Endodermal cell (in vitro differentiated cells): ENCODE measurements around the gene TRIM66. TPM values are rescaled to one million over a fixed set of nuclear protein-coding genes. Genes with fewer than 3 reads are reported as not detected.

Source experiments
- DNase-seq: peaks from one replicate; pipeline ENCODE4 v3.0.0-alpha.2; 2017
- H3K27ac ChIP-seq: 2 replicates; pipeline ENCODE4 v1.5.1; 2013; ENCODE audit warnings: mild to moderate bottlenecking, low read depth, low read length, moderate library complexity
- H3K27me3 ChIP-seq: 2 replicates; pipeline ENCODE4 v1.6.1; 2013; ENCODE audit warnings: mild to moderate bottlenecking, low read length, moderate library complexity; ENCODE audit not compliant: insufficient read depth, control insufficient read depth, poor library complexity, severe bottlenecking
- H3K36me3 ChIP-seq: 2 replicates; pipeline ENCODE4 v1.7.0; 2013; ENCODE audit warnings: mild to moderate bottlenecking, low read length, moderate library complexity; ENCODE audit not compliant: control insufficient read depth, insufficient read depth
- H3K4me1 ChIP-seq: one replicate; pipeline ENCODE4 v1.7.0; 2013; ENCODE audit warnings: low read length; ENCODE audit not compliant: control insufficient read depth, insufficient read depth
- H3K4me3 ChIP-seq: 2 replicates; pipeline ENCODE4 v1.5.1; 2013; ENCODE audit warnings: mild to moderate bottlenecking, low read length, moderate library complexity
- H3K9ac ChIP-seq: 2 replicates; pipeline ENCODE4 v1.6.1; 2013; ENCODE audit warnings: mild to moderate bottlenecking, low read length, moderate library complexity; ENCODE audit not compliant: poor library complexity, severe bottlenecking; ENCODE audit errors: extremely low read depth
- H3K9me3 ChIP-seq: 2 replicates; pipeline ENCODE4 v1.6.1; 2013; ENCODE audit warnings: mild to moderate bottlenecking, low read length, moderate library complexity; ENCODE audit not compliant: control insufficient read depth
- H3K27ac Mint-ChIP-seq: 2 replicates; pipeline ENCODE4 v1.8.0; 2020; ENCODE audit warnings: mixed read lengths
- H3K27me3 Mint-ChIP-seq: 2 replicates; pipeline ENCODE4 v1.8.0; 2021; ENCODE audit warnings: mild to moderate bottlenecking, mixed read lengths; ENCODE audit not compliant: insufficient read depth
- H3K36me3 Mint-ChIP-seq: 2 replicates; pipeline ENCODE4 v1.8.0; 2020; ENCODE audit warnings: low read depth, mixed read lengths
- H3K4me1 Mint-ChIP-seq: 2 replicates; pipeline ENCODE4 v1.8.0; 2020; ENCODE audit warnings: mixed read lengths
- H3K4me3 Mint-ChIP-seq: 2 replicates; pipeline ENCODE4 v1.8.0; 2020; ENCODE audit warnings: mild to moderate bottlenecking, moderate library complexity, mixed read lengths
- H3K9me3 Mint-ChIP-seq: 2 replicates; pipeline ENCODE4 v1.8.0; 2020; ENCODE audit warnings: mild to moderate bottlenecking, mixed read lengths
- WGBS, 2 experiments: methylation state at CpG; one replicate each; pipeline versions ENCODE4 v1.1.5 to v1.1.7; 2013; ENCODE audit warnings: missing lambda C conversion rate in 2 of 2, mixed read lengths in 1 of 2; ENCODE audit not compliant: insufficient coverage in 1 of 2, insufficient read length in 1 of 2; 5-methylcytosine and 5-hydroxymethylcytosine counted together
- total RNA-seq, 2 donors: library from RNA; stranded (reverse); fragmentation: NEBNext Ultra II Directional in 1 of 2; extraction: Animal tissue kit (Norgen Biotek cat#: 25700) in 1 of 2; gene quantifications; 2 replicates in 1 of 2; 3 replicates in 1 of 2; pipeline ENCODE4 v1.2.1, GENCODE V29; 2021
- TF ChIP-seq, protein P1 (sequence below): fragments of 200-600 bp; sonication (generic); conservative IDR thresholded peaks from 2 replicates; pipeline ENCODE4 v1.5.0; 2021; ENCODE audit warnings: antibody characterized with exemption, mild to moderate bottlenecking

The TRIM66 gene
- total RNA-seq, 2 donors from 2014 or later, result 4.3 to 4.6 TPM

DNA sequence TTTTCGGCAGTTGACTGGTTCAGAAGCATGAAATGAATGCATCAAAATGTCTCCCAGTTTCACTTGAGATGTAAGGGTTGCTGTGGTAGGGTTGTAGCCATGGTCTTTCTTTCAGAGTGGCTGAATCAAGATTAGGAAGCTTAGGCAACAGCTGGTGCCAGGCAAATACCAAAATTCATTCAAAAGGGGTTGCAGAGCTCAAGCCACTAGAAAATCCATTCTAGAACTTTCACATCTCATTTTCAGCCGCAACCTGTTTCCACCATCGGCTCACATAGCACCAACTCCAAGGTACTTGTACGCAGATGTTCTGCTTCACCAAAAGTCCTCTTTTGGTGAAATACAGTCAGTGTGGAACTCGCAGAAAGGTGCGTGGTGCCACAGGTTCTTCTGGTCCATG lies 48.0 kb downstream of the TRIM66 start:
- Mint-ChIP-seq H3K4me3 (no peak overlapping the region), H3K27ac (no peak overlapping the region), H3K27me3 (no peaks in the 10 kb centered on the region), H3K9me3 (no peaks in the 10 kb centered on the region), H3K36me3 (peaks cover 11% of the 10 kb centered on the region), H3K4me1 (peaks cover 12% of the 10 kb centered on the region)
- DNase-seq, result no peak
- Histone ChIP-seq H3K27ac (no peak overlapping the region), H3K4me3 (no peak overlapping the region), H3K9me3 (peaks cover 12% of the 10 kb centered on the region), H3K9ac (no peak overlapping the region), H3K36me3 (peaks cover 12% of the 10 kb centered on the region), H3K4me1 (peaks cover 9% of the 10 kb centered on the region), H3K27me3 (no peaks in the 10 kb centered on the region)
- TF ChIP-seq, protein P1, sequence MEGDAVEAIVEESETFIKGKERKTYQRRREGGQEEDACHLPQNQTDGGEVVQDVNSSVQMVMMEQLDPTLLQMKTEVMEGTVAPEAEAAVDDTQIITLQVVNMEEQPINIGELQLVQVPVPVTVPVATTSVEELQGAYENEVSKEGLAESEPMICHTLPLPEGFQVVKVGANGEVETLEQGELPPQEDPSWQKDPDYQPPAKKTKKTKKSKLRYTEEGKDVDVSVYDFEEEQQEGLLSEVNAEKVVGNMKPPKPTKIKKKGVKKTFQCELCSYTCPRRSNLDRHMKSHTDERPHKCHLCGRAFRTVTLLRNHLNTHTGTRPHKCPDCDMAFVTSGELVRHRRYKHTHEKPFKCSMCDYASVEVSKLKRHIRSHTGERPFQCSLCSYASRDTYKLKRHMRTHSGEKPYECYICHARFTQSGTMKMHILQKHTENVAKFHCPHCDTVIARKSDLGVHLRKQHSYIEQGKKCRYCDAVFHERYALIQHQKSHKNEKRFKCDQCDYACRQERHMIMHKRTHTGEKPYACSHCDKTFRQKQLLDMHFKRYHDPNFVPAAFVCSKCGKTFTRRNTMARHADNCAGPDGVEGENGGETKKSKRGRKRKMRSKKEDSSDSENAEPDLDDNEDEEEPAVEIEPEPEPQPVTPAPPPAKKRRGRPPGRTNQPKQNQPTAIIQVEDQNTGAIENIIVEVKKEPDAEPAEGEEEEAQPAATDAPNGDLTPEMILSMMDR, result no peak
- WGBS, 2 experiments, result 92 to 97% methylated on average over 6 of the region's 6 CpGs

DNA sequence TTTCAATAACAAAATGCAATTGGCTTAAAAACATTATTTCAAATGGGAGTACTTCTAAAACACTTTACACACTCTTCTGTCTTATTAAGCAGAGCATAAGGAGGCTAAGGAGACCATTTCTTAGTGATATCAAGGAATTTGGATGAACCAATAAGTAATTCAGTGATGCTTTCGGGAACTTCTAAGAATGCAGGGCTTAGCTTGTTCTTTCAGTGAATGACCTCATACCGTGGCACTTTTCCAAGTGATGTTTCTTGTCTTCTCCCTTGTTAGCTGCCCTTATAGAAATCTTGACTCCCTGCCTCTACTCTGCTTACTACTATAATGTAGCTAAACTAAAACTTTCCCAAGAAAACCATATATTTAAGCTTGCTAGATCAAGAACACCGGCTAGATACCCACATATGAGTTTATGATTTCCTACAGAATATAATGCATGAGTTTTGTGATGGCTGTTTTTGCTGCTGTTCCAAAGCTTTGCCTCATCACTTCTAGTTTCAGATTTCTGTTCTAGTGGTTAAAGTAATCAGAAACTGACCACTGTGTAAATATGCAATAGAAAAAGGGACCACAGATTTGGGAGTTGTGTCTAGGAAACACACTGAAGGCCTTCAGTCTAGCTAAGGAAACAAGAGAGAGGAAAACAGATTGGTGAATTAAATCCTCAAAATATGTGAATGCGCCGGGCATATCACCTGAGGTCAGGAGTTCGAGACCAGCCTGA lies 50.9 kb downstream of the TRIM66 start:
- TF ChIP-seq, protein P1, result no peak
- Mint-ChIP-seq H3K27ac (no peak overlapping the region), H3K36me3 (peaks cover 7% of the 10 kb centered on the region), H3K4me3 (no peak overlapping the region), H3K9me3 (no peaks in the 10 kb centered on the region), H3K27me3 (no peaks in the 10 kb centered on the region), H3K4me1 (peaks cover 12% of the 10 kb centered on the region)
- no peak overlapping the region for H3K9ac ChIP-seq
- H3K36me3 ChIP-seq, result peaks cover 6% of the 10 kb centered on the region
- no peak overlapping the region for H3K27ac ChIP-seq
- 92 to 96% methylated on average over 4 to 6 of the region's 6 CpGs for WGBS, 2 experiments
- no peaks in the 10 kb centered on the region for H3K27me3 ChIP-seq
- no peak for DNase-seq
- H3K4me3 ChIP-seq, result no peak overlapping the region
- peaks cover 12% of the 10 kb centered on the region for H3K9me3 ChIP-seq
- peaks cover 9% of the 10 kb centered on the region for H3K4me1 ChIP-seq

DNA sequence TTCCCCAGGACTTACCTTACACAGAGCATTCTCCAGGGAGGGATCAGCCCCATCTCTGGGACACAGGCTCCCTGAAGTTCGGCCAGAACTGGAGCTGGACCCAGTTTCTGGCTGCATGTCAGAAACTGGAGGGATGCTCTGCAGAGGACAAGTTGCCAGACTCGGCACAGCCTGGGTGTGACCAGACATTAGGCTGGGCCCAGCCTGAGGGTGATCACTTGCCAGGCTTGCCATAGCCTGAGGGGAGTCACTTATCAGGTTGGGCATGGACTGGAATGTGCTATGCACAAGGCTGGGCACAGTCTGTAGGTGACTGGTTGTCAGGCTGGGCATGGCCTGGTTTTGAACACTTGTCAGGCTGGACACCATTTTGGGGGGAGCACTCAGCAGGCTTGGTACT lies 57.8 kb downstream of the TRIM66 start:
- Histone ChIP-seq H3K27ac (no peak overlapping the region), H3K36me3 (peaks cover 3% of the 10 kb centered on the region), H3K9ac (no peak overlapping the region), H3K27me3 (no peaks in the 10 kb centered on the region), H3K4me1 (no peaks in the 10 kb centered on the region), H3K4me3 (no peak overlapping the region), H3K9me3 (no peaks in the 10 kb centered on the region)
- TF ChIP-seq, protein P1, result no peak
- no peak for DNase-seq
- H3K4me1 Mint-ChIP-seq, result peaks cover 2% of the 10 kb centered on the region
- H3K27ac Mint-ChIP-seq, result no peak overlapping the region
- H3K36me3 Mint-ChIP-seq, result peaks cover 2% of the 10 kb centered on the region
- H3K4me3 Mint-ChIP-seq, result no peak overlapping the region
- H3K9me3 Mint-ChIP-seq, result no peaks in the 10 kb centered on the region
- 95 to 100% methylated on average over 2 of the region's 2 CpGs for WGBS, 2 experiments
- H3K27me3 Mint-ChIP-seq, result no peaks in the 10 kb centered on the region
